Ovary (tissue), 9 donors: ENCODE measurements around the gene GNA14. TPM values are rescaled to one million over a fixed set of nuclear protein-coding genes. Genes with fewer than 3 reads are reported as not detected.

ENCODE experiments used
- DNase-seq, 5 donors: peaks; one replicate each; pipeline ENCODE4 v3.0.0-alpha.2; 2019 to 2020
- H3K27ac ChIP-seq, 2 donors: fragments of 200-600 bp; one replicate each; pipeline versions ENCODE4 v1.5.1 to v1.8.0; 2019 to 2022
- H3K27me3 ChIP-seq: fragments of 200-600 bp; one replicate; pipeline ENCODE4 v1.8.0; 2022
- H3K36me3 ChIP-seq: fragments of 200-600 bp; sonication (generic); one replicate; pipeline ENCODE4 v1.5.1; 2019
- H3K4me1 ChIP-seq: one replicate; pipeline ENCODE4 v1.8.1; 2013; ENCODE audit warnings: mild to moderate bottlenecking, moderate library complexity; ENCODE audit not compliant: insufficient read depth
- H3K4me3 ChIP-seq: fragments of 200-600 bp; sonication (generic); one replicate; pipeline ENCODE4 v1.5.1; 2017
- H3K9me3 ChIP-seq, 2 donors: fragments of 200-600 bp in 1 of 2; sonication (generic) in 1 of 2; one replicate each; pipeline versions ENCODE4 v1.5.1 to v1.8.1; 2013 to 2019; ENCODE audit warnings: mild to moderate bottlenecking in 1 of 2, moderate library complexity in 1 of 2
- EP300 ChIP-seq: sonication (generic); formaldehyde crosslinking; IDR thresholded peaks from one replicate; pipeline ENCODE4 v1.6.1; 2017; ENCODE audit warnings: antibody characterized with exemption
- POLR2A ChIP-seq: fragments of 450-650 bp; IDR thresholded peaks from one replicate; pipeline ENCODE4 v1.6.1; 2017; ENCODE audit warnings: antibody characterized with exemption, mild to moderate bottlenecking, moderate library complexity
- WGBS, 3 donors: extraction: QIAGEN DNeasy Blood & Tissue Kit in 1 of 3; methylation state at CpG; one replicate each; pipeline versions ENCODE4 v1.1.5 to v1.1.7; 2013 to 2017; 5-methylcytosine and 5-hydroxymethylcytosine counted together
- intact Hi-C, 4 donors: fragments of 100-400 bp; cut with DNase I; formaldehyde crosslinking; loops; one replicate each; pipeline versions ENCODE4 v1.11.0 to v1.15.1; 2022 to 2023
- polyA plus RNA-seq, 2 donors: library from polyadenylated mRNA; stranded (reverse); fragments of 200-250 nt in 1 of 2; fragments of 350-450 nt in 1 of 2; fragmentation: Illumina TruSeq in 1 of 2; extraction: RNeasy Lipid Tissue Mini Kit (QIAGEN cat#74804) in 1 of 2; gene quantifications; one replicate each; pipeline ENCODE4 v1.2.3, GENCODE V29; 2013 to 2014
- total RNA-seq, 7 donors: library from RNA; depleted of rRNA in 2 of 7; stranded (reverse); fragments of >200 nt in 2 of 7; fragmentation: NEBNext Ultra II Directional in 3 of 7; extraction: Animal tissue kit (Norgen Biotek cat#: 25700) in 3 of 7; gene quantifications; one replicate each; pipeline versions ENCODE4 v1.1.0 to v1.2.4, GENCODE V29; 2016 to 2023
- TF ChIP-seq, protein P1 (sequence below), 3 donors: fragments of 450-650 bp in 2 of 3; fragments of 200-600 bp in 1 of 3; IDR thresholded peaks; one replicate each; pipeline versions ENCODE4 v1.5.1 to v1.8.0; 2016 to 2022; ENCODE audit warnings: antibody characterized with exemption in 3 of 3, mild to moderate bottlenecking in 1 of 3
- donor health status: DM: no; HTN: no; CAD: no; lungs with moderate emphysema.
- donor health status: DM: no; HTN: no; CAD: no.
- donor health status: Bipolar disorder and iron deficiency.
- donor health status: DM: yes; HTN: yes; CAD: no.
- donor health status: DM: no; HTN: no; CAD: no.
- donor health status: DM: yes; HTN: yes; CAD: no.

The GNA14 gene
- total and polyA plus RNA-seq, 9 donors, result 4.9 to 9.9 (median 7.6) TPM

- WGBS, 3 donors, result 77 to 89% (median 83%) methylated on average over 4 of the region's 4 CpGs
- Histone ChIP-seq H3K36me3 (no peaks in the 10 kb centered on the region), H3K27me3 (no peaks in the 10 kb centered on the region), H3K9me3 (no peaks in the 10 kb centered on the region), H3K27ac (no peak overlapping the region), H3K4me3 (no peak overlapping the region), H3K4me1 (no peaks in the 10 kb centered on the region)
- TF ChIP-seq POLR2A, result no peak
- TF ChIP-seq, protein P1, sequence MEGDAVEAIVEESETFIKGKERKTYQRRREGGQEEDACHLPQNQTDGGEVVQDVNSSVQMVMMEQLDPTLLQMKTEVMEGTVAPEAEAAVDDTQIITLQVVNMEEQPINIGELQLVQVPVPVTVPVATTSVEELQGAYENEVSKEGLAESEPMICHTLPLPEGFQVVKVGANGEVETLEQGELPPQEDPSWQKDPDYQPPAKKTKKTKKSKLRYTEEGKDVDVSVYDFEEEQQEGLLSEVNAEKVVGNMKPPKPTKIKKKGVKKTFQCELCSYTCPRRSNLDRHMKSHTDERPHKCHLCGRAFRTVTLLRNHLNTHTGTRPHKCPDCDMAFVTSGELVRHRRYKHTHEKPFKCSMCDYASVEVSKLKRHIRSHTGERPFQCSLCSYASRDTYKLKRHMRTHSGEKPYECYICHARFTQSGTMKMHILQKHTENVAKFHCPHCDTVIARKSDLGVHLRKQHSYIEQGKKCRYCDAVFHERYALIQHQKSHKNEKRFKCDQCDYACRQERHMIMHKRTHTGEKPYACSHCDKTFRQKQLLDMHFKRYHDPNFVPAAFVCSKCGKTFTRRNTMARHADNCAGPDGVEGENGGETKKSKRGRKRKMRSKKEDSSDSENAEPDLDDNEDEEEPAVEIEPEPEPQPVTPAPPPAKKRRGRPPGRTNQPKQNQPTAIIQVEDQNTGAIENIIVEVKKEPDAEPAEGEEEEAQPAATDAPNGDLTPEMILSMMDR (IDR thresholded peaks at IDR 0.05), result no peak
- no peak for TF ChIP-seq EP300
- no peak for DNase-seq
- intact Hi-C loops, result loop anchor here in 1 of 4 donors (10.0 kb wide), 1 partner anchor 303 kb away; no protein-coding TSS in a partner anchor
These were observed 196.6 kb downstream of the GNA14 start for GRCh38 chr9:77451507-77451906.

DNA sequence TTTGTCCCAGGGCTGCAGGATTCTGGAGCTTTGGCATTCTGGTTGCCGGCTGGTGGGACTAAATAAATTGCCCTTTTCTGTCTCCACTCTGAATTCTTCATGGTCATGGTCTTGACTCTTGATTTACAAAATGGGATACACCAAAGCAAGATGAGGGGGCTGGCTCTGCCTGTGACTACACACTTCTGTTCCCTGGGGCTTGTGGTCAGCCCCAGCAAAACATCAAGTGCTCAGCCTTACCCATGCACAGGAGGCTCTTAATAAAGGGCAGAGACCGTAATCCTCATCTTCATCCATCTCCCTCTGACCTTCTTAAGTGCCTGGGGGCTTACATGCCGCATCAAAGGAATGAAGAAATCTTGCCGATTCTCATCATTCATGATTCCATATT lies 198.0 kb downstream of the GNA14 start:
- intact Hi-C loops, result loop anchor here in 1 of 4 donors (10.0 kb wide), 1 partner anchor 305 kb away; no protein-coding TSS in a partner anchor
- Histone ChIP-seq H3K27me3 (no peaks in the 10 kb centered on the region), H3K4me1 (no peaks in the 10 kb centered on the region), H3K4me3 (no peak overlapping the region), H3K36me3 (no peaks in the 10 kb centered on the region), H3K9me3 (no peaks in the 10 kb centered on the region), H3K27ac (no peak overlapping the region)
- 93 to 97% (median 96%) methylated on average over 4 of the region's 4 CpGs for WGBS, 3 donors
- TF ChIP-seq POLR2A (no peak), EP300 (no peak)
- TF ChIP-seq, protein P1 (IDR thresholded peaks at IDR 0.05), result no peak
- no peak for DNase-seq

DNA sequence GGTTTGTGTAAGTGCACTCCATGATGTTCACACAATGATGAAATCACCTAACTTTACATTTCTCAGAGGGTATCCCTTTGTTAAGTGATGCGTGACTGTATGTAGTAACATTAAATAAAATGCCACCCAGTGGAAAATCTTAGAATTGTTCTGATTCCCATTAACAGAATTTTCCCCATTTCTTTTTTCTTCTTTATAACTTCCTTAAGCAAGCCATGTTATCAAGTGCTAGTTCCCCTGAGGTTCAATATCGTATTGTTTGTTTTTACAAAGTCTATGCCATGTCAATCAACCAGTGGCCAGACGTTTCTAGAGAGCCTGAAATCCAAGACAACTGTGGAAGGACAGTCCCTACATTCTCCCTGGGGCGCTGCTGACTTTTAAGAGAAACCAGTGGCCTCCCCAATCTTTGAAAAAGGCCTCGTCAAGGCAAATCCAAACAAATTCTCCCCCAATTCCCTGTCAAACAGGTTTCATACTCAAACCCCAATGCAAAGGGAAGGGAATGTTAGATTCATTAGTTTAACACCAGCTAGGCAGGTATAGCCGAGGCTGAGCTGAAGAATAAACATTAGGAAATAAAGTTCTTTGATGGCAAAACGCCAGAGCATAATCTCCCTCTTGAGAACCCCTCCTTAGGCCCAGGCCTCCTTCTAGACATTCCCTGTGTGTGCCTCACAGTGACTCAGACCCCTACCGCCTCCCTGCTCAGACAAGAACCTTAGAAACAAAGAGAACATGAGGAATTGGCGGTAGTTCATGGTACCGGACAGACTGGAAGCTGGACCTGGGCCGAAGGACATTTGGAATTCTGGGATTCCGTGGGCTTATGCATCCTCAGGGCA lies 198.7 kb downstream of the GNA14 start:
- no peak overlapping the region for H3K4me3 ChIP-seq
- no peaks in the 10 kb centered on the region for H3K36me3 ChIP-seq
- H3K27ac ChIP-seq, result no peak overlapping the region
- no peaks in the 10 kb centered on the region for H3K9me3 ChIP-seq
- DNase-seq, result no peak
- H3K4me1 ChIP-seq, result no peaks in the 10 kb centered on the region
- H3K27me3 ChIP-seq, result no peaks in the 10 kb centered on the region
- intact Hi-C loops, result loop anchor here in 2 of 4 donors (5.0 to 10.0 kb wide), 2 partner anchors 298 to 305 kb away; no protein-coding TSS in a partner anchor
- 82 to 84% (median 84%) methylated on average over 12 of the region's 12 CpGs for WGBS, 3 donors
- TF ChIP-seq EP300 (no peak), POLR2A (no peak)
- TF ChIP-seq, protein P1 (IDR thresholded peaks at IDR 0.05), result no peak

DNA sequence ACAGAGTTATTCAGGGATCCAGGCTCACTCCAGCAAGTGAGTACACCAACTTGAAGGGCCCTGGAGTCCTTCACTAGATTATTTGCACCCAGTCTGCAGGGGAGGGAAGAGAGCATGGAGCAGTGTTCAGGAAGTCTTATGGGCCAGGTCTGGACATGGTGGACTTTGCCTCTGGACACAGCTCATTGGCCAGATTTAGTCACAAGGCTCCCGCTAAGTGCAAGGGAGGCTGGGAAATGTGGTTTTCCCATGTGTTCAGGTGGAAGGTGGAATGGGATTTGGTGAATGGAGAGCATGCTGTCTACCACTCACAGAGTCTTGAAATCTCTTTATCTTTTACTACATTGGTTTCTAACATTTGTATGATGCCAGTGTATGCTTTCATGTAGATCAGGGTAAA lies 200.5 kb downstream of the GNA14 start:
- no peaks in the 10 kb centered on the region for H3K27me3 ChIP-seq
- WGBS, 3 donors, result 100% methylated on average over 1 of the region's 1 CpG
- intact Hi-C loops, result loop anchor here in 1 of 4 donors (5.0 kb wide), 1 partner anchor 300 kb away; no protein-coding TSS in a partner anchor
- no peak for DNase-seq
- no peak overlapping the region for H3K4me3 ChIP-seq
- H3K9me3 ChIP-seq, result no peaks in the 10 kb centered on the region
- H3K27ac ChIP-seq, result no peak overlapping the region
- TF ChIP-seq EP300 (no peak), POLR2A (no peak)
- TF ChIP-seq, protein P1 (IDR thresholded peaks at IDR 0.05), result no peak
- H3K4me1 ChIP-seq, result no peaks in the 10 kb centered on the region
- H3K36me3 ChIP-seq, result no peaks in the 10 kb centered on the region
